ENCODE data around the gene RPL27.

Gene RPL27

GRCh38 chr17:43013296-43013695 lies 15.1 kb downstream of the RPL27 start:
- H3K9me2 ChIP-seq (replicated peaks; ENCODE audit: insufficient read depth, low read length), result no peaks in the 10 kb centered on the region
- H3K9ac ChIP-seq (ENCODE audit: low read length), result no peak overlapping the region
- no peaks in the 10 kb centered on the region for H3K27me3 ChIP-seq (ENCODE audit: low read length)
- H3K79me2 ChIP-seq (ENCODE audit: insufficient read depth, low read length), result no peaks in the 10 kb centered on the region
- H2AFZ ChIP-seq (ENCODE audit: low read depth, low read length, severe bottlenecking), result no peak overlapping the region
- no peaks in the 10 kb centered on the region for H3K9me3 ChIP-seq (ENCODE audit: insufficient read depth, low read length)
- H3K4me3 ChIP-seq (ENCODE audit: insufficient read depth, low read length, poor library complexity, severe bottlenecking), result no peak overlapping the region
- H4K20me1 ChIP-seq (ENCODE audit: low read depth, low read length), result no peaks in the 10 kb centered on the region
- H3K27ac ChIP-seq (ENCODE audit: low read depth, low read length), result no peak overlapping the region
- H3K4me2 ChIP-seq (ENCODE audit: low read depth, low read length, poor library complexity, severe bottlenecking), result no peak overlapping the region
- no peaks in the 10 kb centered on the region for H3F3A ChIP-seq (ENCODE audit: insufficient read depth)
- no peak for TF ChIP-seq EZH2phosphoT487 (conservative IDR thresholded peaks at IDR 0.05; ENCODE audit: low read length)
- no peaks in the 10 kb centered on the region for H3K36me3 ChIP-seq (ENCODE audit: low read length)

GRCh38 chr17:43014020-43014648 lies 15.9 kb downstream of the RPL27 start:
- no peak overlapping the region for H3K9ac ChIP-seq (ENCODE audit: low read length)
- H3K4me3 ChIP-seq (ENCODE audit: insufficient read depth, low read length, poor library complexity, severe bottlenecking), result no peak overlapping the region
- H3K9me3 ChIP-seq (ENCODE audit: insufficient read depth, low read length), result no peaks in the 10 kb centered on the region
- H3K4me2 ChIP-seq (ENCODE audit: low read depth, low read length, poor library complexity, severe bottlenecking), result no peak overlapping the region
- H3K36me3 ChIP-seq (ENCODE audit: low read length), result no peaks in the 10 kb centered on the region
- no peaks in the 10 kb centered on the region for H4K20me1 ChIP-seq (ENCODE audit: low read depth, low read length)
- H3F3A ChIP-seq (ENCODE audit: insufficient read depth), result peaks cover 4% of the 10 kb centered on the region; the same call in 1 of the 2 replicates
- no peak overlapping the region for H3K27ac ChIP-seq (ENCODE audit: low read depth, low read length)
- no peaks in the 10 kb centered on the region for H3K9me2 ChIP-seq (replicated peaks; ENCODE audit: insufficient read depth, low read length)
- H3K79me2 ChIP-seq (ENCODE audit: insufficient read depth, low read length), result no peaks in the 10 kb centered on the region
- H2AFZ ChIP-seq (ENCODE audit: low read depth, low read length, severe bottlenecking), result no peak overlapping the region
- no peaks in the 10 kb centered on the region for H3K27me3 ChIP-seq (ENCODE audit: low read length)
- TF ChIP-seq EZH2phosphoT487 (conservative IDR thresholded peaks at IDR 0.05; ENCODE audit: low read length), result no peak
- TF ChIP-seq CTCF (IDR thresholded peaks at IDR 0.05; ENCODE audit: insufficient read depth, low read length, poor library complexity, severe bottlenecking), result no peak

GRCh38 chr17:43014649-43015542 lies 16.7 kb downstream of the RPL27 start:
- no peak overlapping the region for H2AFZ ChIP-seq (ENCODE audit: low read depth, low read length, severe bottlenecking)
- no peak for TF ChIP-seq EZH2phosphoT487 (conservative IDR thresholded peaks at IDR 0.05; ENCODE audit: low read length)
- no peak for TF ChIP-seq CTCF (IDR thresholded peaks at IDR 0.05; ENCODE audit: insufficient read depth, low read length, poor library complexity, severe bottlenecking)
- H3K36me3 ChIP-seq (ENCODE audit: low read length), result no peaks in the 10 kb centered on the region
- no peak overlapping the region for H3K4me3 ChIP-seq (ENCODE audit: insufficient read depth, low read length, poor library complexity, severe bottlenecking)
- no peaks in the 10 kb centered on the region for H3K79me2 ChIP-seq (ENCODE audit: insufficient read depth, low read length)
- peaks cover 4% of the 10 kb centered on the region; the same call in 1 of the 2 replicates for H3F3A ChIP-seq (ENCODE audit: insufficient read depth)
- no peak overlapping the region for H3K4me2 ChIP-seq (ENCODE audit: low read depth, low read length, poor library complexity, severe bottlenecking)
- no peaks in the 10 kb centered on the region for H4K20me1 ChIP-seq (ENCODE audit: low read depth, low read length)
- H3K9ac ChIP-seq (ENCODE audit: low read length), result no peak overlapping the region
- no peaks in the 10 kb centered on the region for H3K27me3 ChIP-seq (ENCODE audit: low read length)
- H3K9me3 ChIP-seq (ENCODE audit: insufficient read depth, low read length), result no peaks in the 10 kb centered on the region
- H3K9me2 ChIP-seq (replicated peaks; ENCODE audit: insufficient read depth, low read length), result no peaks in the 10 kb centered on the region
- no peak overlapping the region for H3K27ac ChIP-seq (ENCODE audit: low read depth, low read length)

DNA sequence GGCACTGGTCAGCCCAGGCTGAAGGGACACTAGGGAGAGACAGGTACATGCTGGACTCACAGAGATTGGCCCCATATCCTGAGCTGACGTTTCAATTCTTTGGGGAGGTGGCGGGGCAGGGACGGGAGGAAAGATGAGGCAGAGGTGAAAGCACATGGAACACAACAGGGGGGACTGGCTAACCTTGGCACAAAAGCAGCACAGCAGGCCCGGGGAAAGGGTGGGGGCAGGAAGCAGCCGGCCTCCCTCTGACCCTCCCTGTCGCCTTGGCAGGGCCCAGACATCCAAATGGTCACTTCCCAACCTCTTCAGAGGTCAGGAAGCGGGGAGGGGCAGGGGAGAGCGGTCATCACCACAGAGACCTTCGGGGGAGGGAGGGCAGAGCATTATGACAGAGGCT lies 17.4 kb downstream of the RPL27 start:
- H4K20me1 ChIP-seq (ENCODE audit: low read depth, low read length), result no peaks in the 10 kb centered on the region
- H3K36me3 ChIP-seq (ENCODE audit: low read length), result no peaks in the 10 kb centered on the region
- no peak overlapping the region for H3K4me2 ChIP-seq (ENCODE audit: low read depth, low read length, poor library complexity, severe bottlenecking)
- H3K79me2 ChIP-seq (ENCODE audit: insufficient read depth, low read length), result no peaks in the 10 kb centered on the region
- TF ChIP-seq EZH2phosphoT487 (conservative IDR thresholded peaks at IDR 0.05; ENCODE audit: low read length) (no peak), CTCF (IDR thresholded peaks at IDR 0.05; ENCODE audit: insufficient read depth, low read length, poor library complexity, severe bottlenecking) (no peak)
- no peaks in the 10 kb centered on the region for H3K9me3 ChIP-seq (ENCODE audit: insufficient read depth, low read length)
- H3K9ac ChIP-seq (ENCODE audit: low read length), result no peak overlapping the region
- H3K4me3 ChIP-seq (ENCODE audit: insufficient read depth, low read length, poor library complexity, severe bottlenecking), result no peak overlapping the region
- no peak overlapping the region for H3K27ac ChIP-seq (ENCODE audit: low read depth, low read length)
- no peak overlapping the region for H2AFZ ChIP-seq (ENCODE audit: low read depth, low read length, severe bottlenecking)
- peaks cover 4% of the 10 kb centered on the region; the same call in 1 of the 2 replicates for H3F3A ChIP-seq (ENCODE audit: insufficient read depth)
- H3K27me3 ChIP-seq (ENCODE audit: low read length), result no peaks in the 10 kb centered on the region
- no peaks in the 10 kb centered on the region for H3K9me2 ChIP-seq (replicated peaks; ENCODE audit: insufficient read depth, low read length)
